Glutamatergic neuron (in vitro differentiated cells): Measurements from ENCODE around the gene PRKG1. TPM values are rescaled to one million over a fixed set of nuclear protein-coding genes. Genes with fewer than 3 reads are reported as not detected.

Experiments
- DNase-seq: peaks from one replicate; pipeline ENCODE4 v3.0.0; 2022
- H3K27ac Mint-ChIP-seq: one replicate; pipeline ENCODE4 v1.8.0; 2020; ENCODE audit warnings: mild to moderate bottlenecking, mixed read lengths, inconsistent platforms; ENCODE audit not compliant: unreplicated experiment
- H3K27me3 Mint-ChIP-seq: one replicate; pipeline ENCODE4 v1.8.0; 2020; ENCODE audit warnings: mild to moderate bottlenecking, moderate library complexity, mixed read lengths, inconsistent platforms; ENCODE audit not compliant: unreplicated experiment
- H3K36me3 Mint-ChIP-seq: one replicate; pipeline ENCODE4 v1.8.0; 2020; ENCODE audit warnings: mild to moderate bottlenecking, mixed read lengths, inconsistent platforms; ENCODE audit not compliant: unreplicated experiment
- H3K4me1 Mint-ChIP-seq: one replicate; pipeline ENCODE4 v1.8.0; 2020; ENCODE audit warnings: mild to moderate bottlenecking, low read depth, mixed read lengths, inconsistent platforms; ENCODE audit not compliant: unreplicated experiment
- H3K4me3 Mint-ChIP-seq: one replicate; pipeline ENCODE4 v1.8.0; 2020; ENCODE audit warnings: mild to moderate bottlenecking, mixed read lengths, inconsistent platforms; ENCODE audit not compliant: unreplicated experiment
- H3K9me3 Mint-ChIP-seq: one replicate; pipeline ENCODE4 v1.8.0; 2020; ENCODE audit warnings: mild to moderate bottlenecking, moderate library complexity, mixed read lengths, inconsistent platforms; ENCODE audit not compliant: unreplicated experiment
- CTCF ChIP-seq: fragments of 200-600 bp; sonication (generic); IDR thresholded peaks from one replicate; pipeline ENCODE4 v1.5.0; 2021; ENCODE audit not compliant: partially characterized antibody, unreplicated experiment
- total RNA-seq: library from RNA; stranded (reverse); fragmentation: NEBNext Ultra II Directional; extraction: Animal tissue kit (Norgen Biotek cat#: 25700); gene quantifications from one replicate; pipeline ENCODE4 v1.2.1, GENCODE V29; 2021; ENCODE audit not compliant: unreplicated experiment

The PRKG1 gene
- total RNA-seq, 1 donor from 2014 or later = 52.7 TPM

- H3K27me3 Mint-ChIP-seq = no peaks in the 10 kb centered on the region
- no peaks in the 10 kb centered on the region for H3K4me1 Mint-ChIP-seq
- no peak for DNase-seq
- H3K36me3 Mint-ChIP-seq = peaks cover 2% of the 10 kb centered on the region
- no peaks in the 10 kb centered on the region for H3K9me3 Mint-ChIP-seq
- TF ChIP-seq CTCF = no peak
- H3K27ac Mint-ChIP-seq = no peak overlapping the region
- no peak overlapping the region for H3K4me3 Mint-ChIP-seq
Measured at GRCh38 chr10:51319173-51319435, 244.8 kb downstream of the PRKG1 start.

- Mint-ChIP-seq H3K27ac (no peak overlapping the region), H3K4me1 (no peaks in the 10 kb centered on the region), H3K9me3 (no peaks in the 10 kb centered on the region), H3K36me3 (peaks cover 8% of the 10 kb centered on the region), H3K4me3 (no peak overlapping the region), H3K27me3 (no peaks in the 10 kb centered on the region)
- no peak for DNase-seq
- TF ChIP-seq CTCF = no peak
Measured at GRCh38 chr10:51321300-51321699, 247.0 kb downstream of the PRKG1 start.

GRCh38 chr10:51321980-51322379, 247.7 kb downstream of the PRKG1 start:
- no peak for DNase-seq

GRCh38 chr10:51325649-51326048, 251.4 kb downstream of the PRKG1 start:
- no peak overlapping the region for H3K27ac Mint-ChIP-seq

More at GRCh38 chr10:51321980-51322379, 247.7 kb downstream of the PRKG1 start:
- Mint-ChIP-seq H3K9me3 (no peaks in the 10 kb centered on the region), H3K4me1 (no peaks in the 10 kb centered on the region), H3K4me3 (no peak overlapping the region), H3K36me3 (peaks cover 8% of the 10 kb centered on the region), H3K27ac (peak overlapping the region; percentile 56), H3K27me3 (no peaks in the 10 kb centered on the region)
- no peak for TF ChIP-seq CTCF

GRCh38 chr10:51326174-51326573, 251.9 kb downstream of the PRKG1 start:
- H3K27ac Mint-ChIP-seq = no peak overlapping the region
- DNase-seq = no peak
- H3K9me3 Mint-ChIP-seq = no peaks in the 10 kb centered on the region
- H3K4me3 Mint-ChIP-seq = no peak overlapping the region
- no peaks in the 10 kb centered on the region for H3K4me1 Mint-ChIP-seq
- peaks cover 8% of the 10 kb centered on the region for H3K36me3 Mint-ChIP-seq
- TF ChIP-seq CTCF = no peak
- H3K27me3 Mint-ChIP-seq = no peaks in the 10 kb centered on the region

More at GRCh38 chr10:51325649-51326048, 251.4 kb downstream of the PRKG1 start:
- peaks cover 8% of the 10 kb centered on the region for H3K36me3 Mint-ChIP-seq
- H3K27me3 Mint-ChIP-seq = no peaks in the 10 kb centered on the region
- no peak for DNase-seq
- H3K4me1 Mint-ChIP-seq = no peaks in the 10 kb centered on the region
- no peak overlapping the region for H3K4me3 Mint-ChIP-seq
- H3K9me3 Mint-ChIP-seq = no peaks in the 10 kb centered on the region
- TF ChIP-seq CTCF = no peak
